ENCODE results near the gene PEPD.
"Not testable (repeated sequence)": the region's sequence is repeated elsewhere in the genome, so short reads cannot be mapped to it uniquely, and the experiment has no call there.

The PEPD gene

DNA sequence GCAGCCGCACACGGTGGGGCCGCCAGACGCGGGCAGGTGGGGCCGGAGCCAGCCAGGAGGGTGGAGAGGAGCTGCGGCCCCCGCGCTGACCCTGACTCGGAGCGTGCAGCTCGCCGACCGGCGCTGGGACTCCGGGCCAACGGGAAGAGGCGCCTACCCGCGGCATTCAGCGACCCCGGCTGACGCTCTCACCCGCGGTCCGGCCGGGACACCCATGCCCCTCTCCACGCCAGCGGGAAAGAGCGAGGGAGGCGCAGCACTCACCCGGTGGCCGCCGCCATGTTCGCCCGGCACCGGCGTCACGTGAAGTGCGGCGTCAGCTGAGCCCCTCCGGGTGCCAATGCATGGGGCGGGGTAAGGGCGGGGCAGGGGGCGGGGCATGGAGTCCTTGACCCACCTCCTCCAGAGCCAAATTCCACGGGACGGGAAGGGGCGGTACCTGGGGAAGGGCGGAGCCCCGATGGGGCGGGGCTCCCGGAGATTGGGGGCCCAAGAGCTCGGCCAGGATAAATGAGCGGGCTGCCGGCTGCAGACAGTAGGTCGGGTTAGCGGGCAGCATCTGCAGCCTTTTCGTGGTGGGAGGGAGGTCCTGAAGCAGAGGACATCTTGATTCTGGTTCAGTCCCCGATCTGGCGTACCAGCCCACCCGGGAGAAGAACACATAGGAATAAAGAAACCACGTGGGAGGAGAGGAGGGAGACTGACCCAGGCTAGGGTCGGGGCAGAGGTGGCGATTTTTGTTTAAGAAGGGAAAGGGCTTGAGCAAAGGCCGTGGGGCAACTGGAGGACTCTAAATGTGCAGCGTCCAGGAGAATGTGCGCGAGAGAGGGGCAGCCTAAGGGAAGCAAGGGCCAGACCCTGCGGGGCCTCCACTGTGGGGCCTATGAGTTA, at the start of gene PEPD:
PEPD (minus strand) TSS at position 312 of the 891 bp plus-strand sequence; CDS start at position 281, 31 bp downstream.
- peak; percentile 94 for DNase-seq

DNA sequence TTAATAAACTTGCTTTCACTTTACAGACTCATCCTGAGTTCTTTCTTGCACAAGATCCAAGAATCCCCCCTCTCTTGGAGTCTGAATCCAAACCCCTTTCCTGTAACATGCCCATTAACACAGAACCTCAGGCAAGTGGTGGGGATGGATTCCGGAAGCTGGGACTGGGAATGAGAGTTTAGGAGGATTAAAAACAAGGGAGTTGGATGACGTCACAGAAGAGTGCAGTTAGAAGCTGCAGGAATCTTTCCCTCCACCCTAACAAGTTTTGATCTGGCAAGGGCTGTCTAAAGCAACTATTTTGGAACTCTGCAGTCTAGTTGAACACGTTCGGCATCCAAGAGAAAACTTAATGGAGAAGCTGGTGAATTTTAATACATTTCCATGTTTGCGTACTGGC, 48.2 kb upstream of the PEPD start:
- DNase-seq, result no peak

DNA sequence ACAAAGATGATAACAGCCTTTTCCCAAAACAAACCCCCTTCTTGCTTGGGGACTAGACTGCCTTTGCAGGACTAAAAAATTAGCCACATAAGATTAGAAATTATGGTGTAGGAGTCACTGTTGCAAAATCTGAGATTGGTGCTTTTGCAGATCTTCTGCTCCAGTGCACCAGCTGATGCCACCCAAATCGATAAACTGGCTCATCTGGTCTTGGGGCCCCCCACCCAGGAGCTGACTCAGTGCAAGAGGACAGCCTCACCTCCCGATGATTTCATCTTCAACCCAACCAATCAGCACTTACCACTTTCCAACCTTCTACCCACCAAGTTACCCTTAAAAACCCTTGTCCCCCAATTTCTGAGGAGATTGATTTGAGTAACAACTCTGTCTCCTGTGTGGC, 47.1 kb upstream of the PEPD start:
- no peak for DNase-seq

GRCh38 chr19:33564836-33565338, 43.3 kb upstream of the PEPD start:
- no peak for DNase-seq

DNA sequence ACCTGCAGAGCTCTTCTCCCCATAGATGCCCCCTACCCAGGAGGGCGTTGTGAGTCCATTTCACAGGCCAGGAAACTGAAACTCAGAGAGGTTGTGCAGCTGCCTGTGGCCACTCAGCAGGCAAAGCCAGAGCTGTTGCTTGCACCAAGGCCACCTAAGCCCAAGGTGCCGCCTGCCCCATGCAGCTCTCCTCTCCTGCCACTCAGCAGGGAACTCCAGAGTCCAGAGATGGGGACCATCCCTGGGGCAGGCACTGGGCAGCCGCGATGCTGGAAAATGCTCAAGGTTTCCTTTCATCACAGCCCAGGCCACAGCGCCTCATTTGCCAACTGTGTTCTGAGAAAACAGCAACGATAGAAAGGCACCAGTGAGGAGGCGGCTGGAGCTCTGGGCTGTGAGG, 41.0 kb upstream of the PEPD start:
- no peak for DNase-seq

DNA sequence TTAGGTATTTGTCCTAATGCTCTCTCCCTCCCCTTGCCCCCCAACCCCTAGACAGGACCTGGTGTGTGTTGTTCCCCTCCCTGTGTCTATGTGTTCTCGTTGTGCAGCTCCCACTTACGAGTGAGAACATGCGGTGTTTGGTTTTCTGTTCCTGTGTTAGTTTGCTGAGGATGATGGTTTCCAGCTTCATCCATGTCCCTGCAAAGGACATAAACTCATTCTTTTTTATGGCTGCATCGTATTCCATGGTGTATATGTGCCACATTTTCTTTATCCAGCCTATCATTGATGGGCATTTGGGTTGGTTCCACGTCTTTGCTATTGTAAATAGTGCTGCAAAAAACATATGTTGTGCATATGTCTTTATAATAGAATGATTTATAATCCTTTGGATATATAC, 40.1 kb upstream of the PEPD start:
- DNase-seq, result not testable (repeated sequence)

DNA sequence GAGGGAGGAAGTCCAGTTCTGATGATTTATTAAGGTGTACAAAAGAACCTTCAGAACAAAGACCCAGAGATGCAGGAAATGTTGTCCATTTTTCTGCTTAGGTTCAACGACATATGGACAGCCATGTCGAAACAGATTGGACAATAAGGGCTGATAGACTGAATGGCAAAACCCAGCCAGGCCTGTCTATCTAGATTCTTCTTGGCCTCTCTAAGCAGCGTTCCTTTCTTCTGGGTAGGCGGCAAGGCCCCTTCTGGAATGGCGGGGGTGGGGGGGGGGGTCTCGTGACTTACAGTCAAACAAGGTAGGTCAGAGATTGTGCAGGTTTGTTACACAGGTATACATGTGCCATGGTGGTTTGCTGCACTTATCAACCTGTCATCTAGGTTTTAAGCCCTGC, 39.7 kb upstream of the PEPD start:
- no peak for DNase-seq

DNA sequence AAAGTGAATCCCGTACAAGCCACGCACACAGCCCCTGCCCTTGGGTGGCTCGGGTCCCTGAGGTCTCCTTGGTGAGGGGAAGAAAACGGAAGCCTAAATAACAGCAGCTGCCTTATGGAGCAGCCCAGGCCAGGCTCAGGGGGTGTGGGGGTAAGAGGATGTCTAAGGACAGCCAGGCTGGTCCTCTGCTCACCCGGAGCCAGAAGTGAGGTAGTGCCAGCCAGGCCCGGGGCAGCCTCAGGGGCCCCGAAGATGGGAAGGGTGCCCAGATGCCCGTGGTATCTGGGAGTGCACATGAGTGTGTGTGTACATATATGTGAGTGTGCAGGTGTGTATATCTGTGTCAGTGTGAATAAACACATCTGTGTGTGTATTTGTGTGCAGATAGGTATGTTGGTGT, 38.4 kb upstream of the PEPD start:
- no peak for DNase-seq

DNA sequence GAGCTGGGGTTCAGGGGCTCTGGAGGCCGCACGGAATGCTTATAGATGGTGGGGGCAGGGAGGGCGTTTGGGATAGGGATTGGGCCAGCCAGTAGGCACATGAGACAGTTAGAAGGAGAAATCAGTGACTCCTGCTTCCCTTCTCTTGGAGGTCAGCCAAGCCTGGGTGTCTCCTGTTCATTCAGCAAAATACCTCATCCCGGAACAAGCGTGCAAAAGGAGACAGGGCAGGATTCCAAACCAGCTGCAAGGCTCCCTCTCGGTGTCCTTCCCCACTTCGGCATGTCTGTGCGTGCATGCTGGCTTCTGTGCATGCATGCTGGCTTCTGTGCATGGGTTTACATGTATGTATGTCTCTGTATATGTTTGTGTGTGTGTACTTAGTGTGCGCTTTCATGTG, 37.3 kb upstream of the PEPD start:
- no peak for DNase-seq

DNA sequence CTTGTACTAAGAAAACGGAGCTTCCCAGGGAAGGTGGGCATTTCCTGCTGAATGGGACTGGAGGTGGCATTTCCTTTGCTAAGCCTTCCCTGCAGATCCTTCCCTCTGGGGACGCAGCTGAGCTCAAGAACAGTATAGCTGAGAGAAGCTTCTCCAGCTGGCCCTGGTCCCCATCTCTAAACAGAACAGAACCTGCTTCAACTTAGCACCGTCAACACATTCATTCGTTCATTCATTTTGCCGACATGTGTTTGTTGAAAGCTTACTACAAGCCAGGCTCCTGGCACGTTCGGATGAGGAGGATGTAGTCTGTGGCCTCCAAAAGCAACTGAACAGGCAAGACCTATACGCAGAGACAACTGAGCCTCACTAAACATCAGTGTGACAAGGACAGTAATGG, 36.6 kb upstream of the PEPD start:
- no peak for DNase-seq

GRCh38 chr19:33557720-33558119, 36.1 kb upstream of the PEPD start:
- no peak for DNase-seq

- DNase-seq, result no peak
Observed at GRCh38 chr19:33557196-33557595, 35.6 kb upstream of the PEPD start.

GRCh38 chr19:33556261-33556660, 34.7 kb upstream of the PEPD start:
- no peak for DNase-seq

DNA sequence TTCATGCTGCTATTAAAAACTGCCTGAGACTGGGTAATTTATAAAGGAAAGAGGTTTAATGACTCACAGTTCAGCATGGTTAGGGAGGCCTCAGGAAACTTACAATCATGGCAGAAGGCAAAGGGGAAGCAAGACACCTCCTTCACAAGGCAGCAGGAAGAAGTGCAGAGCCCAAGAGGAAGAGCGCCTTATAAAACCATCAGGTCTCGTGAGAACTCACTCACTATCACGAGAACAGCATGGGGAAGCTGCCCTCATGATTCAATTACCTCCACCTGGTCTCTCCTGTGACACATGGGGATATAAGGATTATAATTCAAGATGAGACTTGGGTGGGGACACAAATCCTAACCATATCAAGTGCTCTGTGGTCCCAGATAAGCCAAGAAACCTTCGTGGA, 34.1 kb upstream of the PEPD start:
- DNase-seq, result not testable (repeated sequence)

- no peak for DNase-seq
Observed at GRCh38 chr19:33554821-33555220, 33.2 kb upstream of the PEPD start.

- DNase-seq, result no peak
Observed at GRCh38 chr19:33554391-33554790, 32.8 kb upstream of the PEPD start.

- DNase-seq, result no peak
Observed at GRCh38 chr19:33553530-33554310, 32.1 kb upstream of the PEPD start.

DNA sequence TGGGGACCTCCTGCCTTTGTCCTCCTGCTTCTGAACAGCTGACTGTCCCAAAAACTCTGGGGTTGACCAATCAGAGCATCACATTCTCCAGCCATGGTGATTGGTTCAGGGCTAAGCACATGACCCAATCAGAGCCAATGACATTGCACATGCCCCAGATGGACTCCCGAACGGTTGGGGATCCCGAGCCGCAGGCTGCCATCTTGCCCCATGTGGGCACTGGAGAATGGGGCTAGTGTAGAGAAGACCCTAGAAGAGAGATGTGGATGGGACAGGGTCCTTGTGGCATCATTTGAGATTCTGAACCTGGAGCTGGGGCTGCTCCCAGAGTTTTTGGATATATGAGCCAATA, 31.3 kb upstream of the PEPD start:
- no peak for DNase-seq

DNA sequence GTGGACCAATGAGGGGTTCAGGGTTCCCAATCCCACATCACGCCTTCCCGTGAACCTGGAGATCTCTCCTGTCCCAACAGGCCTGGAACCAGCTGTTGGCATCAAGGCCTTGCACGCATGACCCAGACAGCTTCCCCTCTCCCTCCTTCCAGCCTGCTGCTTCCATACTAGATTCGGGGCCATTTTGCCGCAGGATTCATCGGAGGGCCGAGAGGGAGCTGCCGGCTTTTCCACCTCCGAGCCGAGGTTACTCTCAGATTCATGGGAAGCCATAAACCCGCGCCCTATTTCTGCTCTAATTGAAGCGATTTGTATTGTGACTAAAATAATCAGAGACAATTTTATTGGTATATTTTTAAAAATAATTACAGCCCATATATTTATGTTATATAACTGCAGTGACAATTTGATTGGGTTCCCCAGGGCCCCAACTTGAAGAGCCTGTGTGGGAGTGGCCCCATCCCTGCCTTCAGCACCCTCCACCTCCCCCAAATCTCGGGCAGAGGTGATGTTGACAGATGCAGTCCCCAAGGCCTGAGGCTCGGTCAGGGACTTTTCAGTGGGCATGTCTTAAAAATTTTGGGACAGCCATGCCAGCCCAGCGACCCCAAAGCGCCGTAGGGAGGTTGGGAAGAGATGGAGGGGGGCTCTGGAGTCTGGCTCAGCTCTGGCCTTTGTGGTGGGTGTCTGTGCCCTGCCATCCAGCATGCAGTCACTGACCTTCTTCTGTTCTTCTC, 30.8 kb upstream of the PEPD start:
- DNase-seq, result no peak

DNA sequence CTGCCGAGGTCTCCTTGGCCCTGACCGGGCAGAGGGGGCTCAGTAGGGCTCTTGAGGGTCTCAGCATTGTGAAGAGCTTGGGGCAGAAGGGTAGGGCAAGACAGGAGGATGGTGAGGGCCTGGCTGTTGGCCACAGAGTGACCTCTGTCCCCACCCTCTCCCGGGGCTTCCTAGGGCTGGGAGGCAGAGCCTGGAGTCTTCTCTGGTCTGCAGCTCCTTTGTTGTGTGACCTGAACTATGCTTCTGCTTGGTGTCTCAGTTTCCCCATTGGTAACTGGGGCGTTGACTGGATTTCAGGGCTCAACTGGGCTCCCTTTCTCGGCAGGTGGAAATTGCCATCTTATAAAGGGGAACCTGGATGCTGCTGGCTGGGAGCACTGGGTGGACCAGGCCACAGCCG, 30.1 kb upstream of the PEPD start:
- no peak for DNase-seq

- DNase-seq, result no peak
Observed at GRCh38 chr19:33550768-33551167, 29.2 kb upstream of the PEPD start.

DNA sequence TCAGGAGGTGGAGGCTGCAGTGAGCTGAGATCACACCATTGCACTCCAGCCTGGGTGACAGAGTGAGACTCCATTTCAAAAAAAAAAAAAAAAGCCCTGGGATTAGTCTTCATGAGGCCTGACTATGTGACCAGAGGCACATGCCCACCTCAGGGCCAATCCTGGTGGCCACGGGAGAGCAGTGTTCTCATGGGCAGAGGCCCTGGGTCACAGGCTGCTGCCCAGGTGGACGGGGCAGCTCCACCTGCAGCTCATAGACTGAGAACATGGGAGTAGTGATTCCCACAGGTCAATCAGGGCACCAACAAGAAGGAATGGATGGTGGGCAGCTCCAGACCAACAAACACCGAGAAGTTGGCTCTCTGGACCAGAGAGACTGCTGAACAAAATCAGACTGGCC, 26.1 kb upstream of the PEPD start:
- DNase-seq, result no peak

- DNase-seq, result no peak
Observed at GRCh38 chr19:33546656-33547055, 25.1 kb upstream of the PEPD start.

All from suppressor macrophage treated with lipopolysaccharide for 4 hours (primary cell).